HG02885 (cell line): Measurements from ENCODE around the gene ARHGEF16.

Source experiments
- ATAC-seq: cut with Tn5 transposase; IDR thresholded peaks from one replicate; pipeline ENCODE4 v1.9.1; 2021; ENCODE audit warnings: mild to moderate bottlenecking; ENCODE audit not compliant: unreplicated experiment, poor library complexity

Gene ARHGEF16

GRCh38 chr1:3496916-3497315 lies 42.5 kb downstream of the ARHGEF16 start:
- ATAC-seq: no peak

DNA sequence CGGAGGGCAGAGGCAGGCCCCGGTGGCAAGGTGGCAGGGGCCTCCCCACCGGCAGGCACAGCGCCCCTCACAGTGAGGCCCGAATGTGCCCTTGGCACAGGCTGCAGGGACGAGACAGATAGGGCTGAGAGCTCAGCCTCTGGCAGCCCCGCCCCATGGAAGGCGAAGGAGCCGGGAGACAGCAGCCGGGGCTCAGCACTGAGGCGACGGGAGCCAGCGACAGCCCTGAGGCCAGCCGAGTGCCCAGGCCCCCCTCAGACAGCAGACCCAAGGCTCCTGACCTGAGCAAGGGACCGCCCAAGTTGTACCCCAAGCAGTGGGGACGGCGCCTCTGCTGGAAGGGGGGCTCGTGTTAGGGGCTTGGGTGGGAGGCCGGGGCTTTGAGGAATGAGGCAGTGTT lies 43.1 kb downstream of the ARHGEF16 start:
- no peak for ATAC-seq

GRCh38 chr1:3498246-3498930 lies 43.9 kb downstream of the ARHGEF16 start:
- ATAC-seq: no peak

- no peak for ATAC-seq
Observed at GRCh38 chr1:3498986-3499385, 44.5 kb downstream of the ARHGEF16 start.

GRCh38 chr1:3499611-3500010 lies 45.1 kb downstream of the ARHGEF16 start:
- no peak for ATAC-seq

GRCh38 chr1:3500265-3500835 lies 45.9 kb downstream of the ARHGEF16 start:
- ATAC-seq: no peak

DNA sequence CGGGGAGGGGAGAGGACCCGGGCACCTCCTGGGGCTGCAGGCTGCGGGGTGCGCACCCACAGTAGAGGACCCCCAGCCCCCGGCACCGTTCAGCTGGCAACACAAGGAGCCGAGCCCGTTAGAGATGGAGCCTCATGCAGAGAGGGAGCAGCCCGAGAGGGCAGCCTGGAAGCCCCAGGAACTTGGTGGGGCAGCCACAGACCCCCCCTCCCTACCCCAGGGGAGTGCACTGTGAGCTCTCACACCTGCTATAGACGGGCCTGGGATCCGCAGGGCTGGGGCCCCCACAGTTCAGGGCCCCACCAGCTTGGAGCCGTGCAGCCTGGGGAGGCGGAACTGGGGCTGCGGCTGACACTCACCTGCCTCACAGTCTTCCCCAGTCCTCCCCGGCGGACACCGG lies 47.0 kb downstream of the ARHGEF16 start:
- no peak for ATAC-seq

GRCh38 chr1:3501856-3502640 lies 47.6 kb downstream of the ARHGEF16 start:
- no peak for ATAC-seq

GRCh38 chr1:3502641-3503524 lies 48.4 kb downstream of the ARHGEF16 start:
- ATAC-seq: no peak

GRCh38 chr1:3503525-3503886 lies 49.0 kb downstream of the ARHGEF16 start:
- no peak for ATAC-seq

DNA sequence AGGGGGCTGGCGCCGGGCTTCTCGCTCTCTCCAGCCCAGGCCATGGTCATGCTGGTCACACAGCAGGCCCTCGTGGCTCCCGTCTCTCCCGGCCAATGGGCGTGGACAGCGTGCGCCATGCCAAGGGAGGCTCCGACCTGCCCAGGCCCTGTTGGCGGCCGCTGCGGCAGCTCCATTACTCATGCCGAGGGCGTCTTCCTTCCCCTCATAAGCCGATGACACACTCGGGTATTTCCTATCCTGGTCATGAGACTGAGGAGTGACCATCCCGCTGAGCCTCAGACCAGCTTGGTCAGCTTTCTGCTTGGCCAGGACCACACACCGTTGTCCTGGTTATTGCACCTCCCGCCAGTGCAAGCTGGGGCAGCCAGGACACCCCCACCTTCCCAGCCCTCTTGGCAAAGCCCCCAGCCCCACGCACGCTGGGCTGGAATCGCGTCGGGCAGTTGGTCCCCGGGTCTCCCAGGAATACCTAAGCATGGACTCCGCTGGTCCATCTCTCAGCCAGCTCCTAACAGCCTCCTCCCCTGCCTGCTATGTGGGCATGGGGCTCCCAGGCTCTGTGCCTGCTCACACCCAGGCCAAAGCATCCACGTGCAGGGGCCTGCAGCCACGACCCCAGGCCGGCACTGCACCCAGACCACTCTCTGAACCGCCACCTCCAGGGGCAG lies 49.8 kb downstream of the ARHGEF16 start:
- no peak for ATAC-seq

DNA sequence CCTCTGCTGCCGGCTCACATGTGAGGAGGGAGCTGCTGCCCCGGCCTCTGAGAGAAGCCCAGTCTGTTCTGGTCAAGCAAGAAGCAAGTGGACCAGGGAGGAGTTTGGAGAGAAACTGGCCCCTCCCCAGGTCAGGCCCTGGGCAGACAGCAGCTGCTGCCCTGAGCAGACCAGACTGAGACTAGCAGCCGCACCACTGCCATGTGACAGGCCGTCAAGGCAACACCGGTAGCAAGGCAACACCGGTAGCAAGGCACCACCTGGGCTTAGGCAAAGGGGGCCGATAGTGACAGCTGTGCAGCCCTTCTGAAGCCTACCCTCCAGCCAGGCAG lies 50.3 kb downstream of the ARHGEF16 start:
- no peak for ATAC-seq

- ATAC-seq: no peak
Observed at GRCh38 chr1:3505161-3505560, 50.7 kb downstream of the ARHGEF16 start.

- ATAC-seq: no peak
Observed at GRCh38 chr1:3506041-3506440, 51.6 kb downstream of the ARHGEF16 start.

DNA sequence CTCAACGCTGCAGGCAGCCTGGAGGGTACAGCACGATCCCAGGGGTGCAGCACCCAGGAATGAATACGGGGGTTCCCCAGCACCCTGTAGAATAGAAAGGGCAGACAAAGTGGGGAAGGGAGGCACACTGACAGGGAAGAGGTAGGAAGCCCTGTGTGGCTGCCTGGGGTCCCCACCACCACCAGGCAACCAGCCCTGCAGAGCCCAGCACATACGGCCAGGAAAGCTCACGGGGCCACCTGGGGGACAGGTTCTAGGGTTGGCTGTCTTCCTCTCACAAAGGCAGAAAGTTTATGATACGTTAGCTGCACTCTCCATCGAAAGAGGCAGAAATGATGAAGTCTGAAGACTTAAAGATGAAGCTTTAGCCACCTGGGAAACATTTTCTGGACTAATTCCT lies 52.5 kb downstream of the ARHGEF16 start:
- ATAC-seq: no peak

- no peak for ATAC-seq
Observed at GRCh38 chr1:3507636-3508275, 53.3 kb downstream of the ARHGEF16 start.

DNA sequence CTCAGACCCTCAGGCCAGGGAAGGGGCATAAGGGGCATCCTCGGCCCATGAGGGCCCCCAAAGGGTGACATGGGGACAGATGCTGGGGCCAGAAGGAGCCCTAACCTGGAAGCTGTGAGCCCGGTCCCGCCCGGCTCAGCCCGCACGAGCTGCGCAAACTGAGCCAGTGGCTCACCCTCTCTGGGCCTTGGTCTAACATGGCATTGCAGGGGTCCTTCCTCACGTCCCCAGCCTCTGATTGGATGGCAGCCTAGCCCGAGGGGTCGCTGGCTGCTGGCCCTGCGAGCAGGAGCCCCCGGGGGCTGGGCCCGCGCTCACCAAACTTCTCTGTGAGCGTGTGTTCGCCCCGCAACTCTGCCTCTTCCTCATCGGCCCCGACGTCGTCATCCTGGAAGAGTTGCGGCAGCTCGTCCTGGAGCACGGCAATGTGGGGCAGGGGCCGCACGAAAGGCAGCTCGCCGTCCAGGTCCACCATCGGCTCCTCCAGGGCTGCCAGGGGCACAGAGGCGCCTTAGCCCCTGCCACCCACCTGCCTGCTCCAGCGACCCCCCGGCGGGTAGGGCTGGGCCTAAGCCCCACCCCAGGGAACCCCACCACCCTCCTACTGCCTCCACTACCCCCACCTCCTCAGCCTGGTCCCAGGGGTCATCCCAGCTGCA lies 54.4 kb downstream of the ARHGEF16 start:
- ATAC-seq: no peak

- ATAC-seq: no peak
Observed at GRCh38 chr1:3509721-3510120, 55.3 kb downstream of the ARHGEF16 start.
